K562 (cell line): ENCODE data around the gene NUP85. TPM values are rescaled to one million over a fixed set of nuclear protein-coding genes. Genes with fewer than 3 reads are reported as not detected.
A peak's percentile ranks its signal among the peaks of the same experiment; 100 is the strongest.

Experiments used
- ATF1 ChIP-seq, 2 experiments: fragments of 450-650 bp in 1 of 2; IDR thresholded peaks; 2 replicates each; pipeline ENCODE4 v1.6.1; 2016; ENCODE audit warnings: missing compliant biosample characterization in 1 of 2, missing genetic modification characterization in 1 of 2
- CCNT2 ChIP-seq: IDR thresholded peaks from 2 replicates; pipeline ENCODE4 v1.6.1; 2011; ENCODE audit warnings: borderline replicate concordance, low read depth, mild to moderate bottlenecking, moderate library complexity, mixed read lengths, low read length; ENCODE audit not compliant: insufficient read length; ENCODE audit errors: extremely low read depth
- DIDO1 ChIP-seq: fragments of 450-650 bp; IDR thresholded peaks from 2 replicates; pipeline ENCODE4 v1.6.1; 2016; ENCODE audit warnings: low read depth, missing biosample characterization, missing genetic modification characterization
- ETV1 ChIP-seq: fragments of 450-650 bp; conservative IDR thresholded peaks from 2 replicates; pipeline ENCODE4 v1.6.1; 2016; ENCODE audit warnings: missing genetic modification characterization, control low read depth, low read depth, missing compliant biosample characterization
- KLF1 ChIP-seq: fragments of 450-650 bp; IDR thresholded peaks from 2 replicates; pipeline ENCODE4 v1.6.1; 2016; ENCODE audit warnings: missing genetic modification characterization, missing compliant biosample characterization
- MAZ ChIP-seq, 2 experiments: fragments of 450-650 bp in 1 of 2; sonication (generic) in 1 of 2; formaldehyde crosslinking; IDR thresholded peaks in 1 of 2; conservative IDR thresholded peaks in 1 of 2; 2 replicates each; pipeline versions ENCODE4 v1.4.0 to v1.5.0; 2020; ENCODE audit warnings: mild to moderate bottlenecking in 1 of 2, missing genetic modification reagents in 1 of 2
- RAD51 ChIP-seq: fragments of 450-650 bp; IDR thresholded peaks from 2 replicates; pipeline ENCODE4 v1.7.1; 2016; ENCODE audit warnings: low read depth, mild to moderate bottlenecking, borderline replicate concordance
- REST ChIP-seq, 2 experiments: fragments of 450-650 bp; formaldehyde crosslinking in 1 of 2; IDR thresholded peaks; 2 replicates each; pipeline versions ENCODE4 v1.4.0 to v1.6.1; 2014 to 2020; ENCODE audit warnings: mild to moderate bottlenecking in 2 of 2, borderline replicate concordance in 1 of 2, low read depth in 1 of 2
- SIN3A ChIP-seq, 2 experiments: fragments of 150-350 bp in 1 of 2; IDR thresholded peaks; 2 replicates each; pipeline ENCODE4 v1.6.1; 2011 to 2016; ENCODE audit warnings: borderline replicate concordance in 2 of 2, low read depth in 2 of 2, low read length in 2 of 2, mild to moderate bottlenecking in 2 of 2, moderate library complexity in 2 of 2; ENCODE audit not compliant: control insufficient read depth in 1 of 2
- SMARCA4 ChIP-seq: fragments of 450-650 bp; IDR thresholded peaks from 2 replicates; pipeline ENCODE4 v1.6.1; 2016
- TFAP4 ChIP-seq: sonication (generic); formaldehyde crosslinking; IDR thresholded peaks from 2 replicates; pipeline ENCODE4 v1.8.0; 2022; ENCODE audit warnings: missing genetic modification reagents, mild to moderate bottlenecking, moderate library complexity, borderline replicate concordance
- ZNF384 ChIP-seq: IDR thresholded peaks from 2 replicates; pipeline ENCODE4 v1.6.1; 2012; ENCODE audit warnings: low read depth, low read length, improper control_type of control experiment
- ZNF436 ChIP-seq: fragments of 250-450, 450-650 bp; sonication (Bioruptor Pico); formaldehyde crosslinking; IDR thresholded peaks from 2 replicates; pipeline ENCODE4 v1.7.0; 2020; ENCODE audit warnings: mild to moderate bottlenecking
- polyA plus RNA-seq, 8 experiments: library from polyadenylated mRNA; depleted of rRNA in 4 of 8; stranded (reverse) in 5 of 8; unstranded in 3 of 8; fragments of >200 nt; fragmentation: Nextera tagmentation in 2 of 8; fragmentation: Illumina TruSeq in 1 of 8; extraction: Ambion mirVana in 2 of 8; extraction: Trizol in 1 of 8; gene quantifications; 2 replicates each; pipeline versions ENCODE4 v1.2.1 to v1.2.3, GENCODE V29; 2011 to 2014; ENCODE audit warnings: inconsistent platforms in 1 of 8, missing spikeins in 1 of 8
- total RNA-seq, 7 experiments: library from RNA; depleted of rRNA in 6 of 7; stranded (reverse); fragments of >200 nt in 6 of 7; fragmentation: Illumina TruSeq in 2 of 7; extraction: Trizol in 2 of 7; gene quantifications; 2 replicates each; pipeline versions ENCODE4 v1.2.1 to v1.2.3, GENCODE V29; 2011 to 2021; ENCODE audit warnings: low replicate concordance in 1 of 7
- TF ChIP-seq, protein P1 (sequence below), 2 experiments: fragments of 250-450 bp in 1 of 2; fragments of 450-650 bp in 1 of 2; sonication (Bioruptor Pico) in 1 of 2; IDR thresholded peaks; 2 replicates each; pipeline versions ENCODE4 v1.6.1 to v1.8.0; 2016 to 2021; ENCODE audit warnings: mild to moderate bottlenecking in 2 of 2, moderate library complexity in 2 of 2, missing compliant biosample characterization in 1 of 2, missing genetic modification characterization in 1 of 2

Gene NUP85
- total and polyA plus RNA-seq, 9 of the 15 experiments (the other 6 are each of a cell fraction or from before 2014, with no cell fraction given) = 50.2 to 177 (median 110) TPM

DNA sequence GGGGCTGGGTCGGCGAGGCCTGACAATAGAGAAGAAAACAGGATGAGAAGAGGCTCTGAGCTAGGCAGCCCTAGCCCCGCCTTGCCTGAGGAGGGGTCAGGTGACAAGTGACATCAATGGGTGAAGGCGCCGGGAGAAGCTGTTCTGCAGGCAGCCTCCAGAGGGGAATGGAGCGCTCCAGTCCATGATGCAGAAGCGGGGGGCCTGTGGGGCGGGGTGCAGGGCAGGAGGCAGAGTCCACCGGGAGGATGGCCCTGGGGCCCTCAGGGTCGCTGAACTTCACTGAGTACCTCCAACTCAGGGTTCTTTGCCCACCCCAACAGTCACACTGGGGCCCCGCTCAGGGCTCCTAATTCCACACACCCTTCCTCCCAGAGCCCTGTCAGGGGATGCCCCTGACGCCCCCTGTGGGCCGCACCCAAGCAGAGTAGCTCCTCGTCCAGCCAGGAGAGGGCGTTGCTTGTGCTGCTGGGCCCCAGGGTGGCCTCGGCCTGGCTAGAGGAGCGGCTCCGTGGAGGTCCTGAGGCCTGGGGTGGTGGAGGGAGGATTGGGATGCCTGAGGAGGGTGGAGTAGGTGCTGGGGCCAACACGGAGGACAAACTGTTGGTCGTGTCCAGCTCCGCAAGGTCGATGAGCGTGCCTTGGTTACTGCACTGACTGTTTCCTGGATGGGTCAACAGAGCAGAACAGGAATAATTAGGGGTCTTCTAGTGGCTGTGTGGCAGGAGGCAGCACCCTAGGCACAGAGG, 35.1 kb downstream of the NUP85 start (continued):
- TF ChIP-seq REST (IDR thresholded peaks at IDR 0.05; ENCODE audit: borderline replicate concordance) = peak; percentile 67; the same call in 1 of the 2 replicates
- no peak for TF ChIP-seq REST (CRISPR knock-in tag; IDR thresholded peaks at IDR 0.05; ENCODE audit: low read depth)
- TF ChIP-seq ZNF384 = peak; percentile 11; the same call in 1 of the 2 replicates
- TF ChIP-seq DIDO1 (tag) = peak; percentile 37; the same call in 1 of the 2 replicates
- peak; percentile 61 to 82; a peak in 3 of 4 replicates for TF ChIP-seq MAZ (CRISPR knock-in tag; conservative IDR thresholded peaks at IDR 0.05 in 1 of 2, IDR thresholded peaks at IDR 0.05 in 1 of 2)
- TF ChIP-seq CCNT2 = no peak
- no peak for TF ChIP-seq ATF1 (CRISPR knock-in tag; IDR thresholded peaks at IDR 0.05)
- TF ChIP-seq ATF1 (tag; IDR thresholded peaks at IDR 0.05) = peak; percentile 79
- peak in 1 of 2 experiments; percentile 24; a peak in 1 of 4 replicates for TF ChIP-seq SIN3A (IDR thresholded peaks at IDR 0.05; ENCODE audit: borderline replicate concordance in 2 of 2, control insufficient read depth in 1 of 2, low read depth in 2 of 2, low read length in 2 of 2)
- no peak for TF ChIP-seq ZNF436 (CRISPR knock-in tag)
- 0 out of 2 replicates have a peak, but pooled peaks have one; percentile 34 for TF ChIP-seq SMARCA4
- peak; percentile 68; the same call in 1 of the 2 replicates for TF ChIP-seq RAD51
- TF ChIP-seq TFAP4 = peak; percentile 62; the same call in 1 of the 2 replicates
- 0 out of 2 replicates have a peak, but pooled peaks have one; percentile 11 for TF ChIP-seq ETV1
- TF ChIP-seq, protein P1, sequence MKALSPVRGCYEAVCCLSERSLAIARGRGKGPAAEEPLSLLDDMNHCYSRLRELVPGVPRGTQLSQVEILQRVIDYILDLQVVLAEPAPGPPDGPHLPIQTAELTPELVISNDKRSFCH (CRISPR knock-in tag; IDR thresholded peaks at IDR 0.05) = no peak
- TF ChIP-seq, protein P1 (tag; IDR thresholded peaks at IDR 0.05) = peak; percentile 46; the same call in 1 of the 2 replicates
- TF ChIP-seq KLF1 = peak; percentile 93
